ENCODE results near the gene GLO1.

DNA sequence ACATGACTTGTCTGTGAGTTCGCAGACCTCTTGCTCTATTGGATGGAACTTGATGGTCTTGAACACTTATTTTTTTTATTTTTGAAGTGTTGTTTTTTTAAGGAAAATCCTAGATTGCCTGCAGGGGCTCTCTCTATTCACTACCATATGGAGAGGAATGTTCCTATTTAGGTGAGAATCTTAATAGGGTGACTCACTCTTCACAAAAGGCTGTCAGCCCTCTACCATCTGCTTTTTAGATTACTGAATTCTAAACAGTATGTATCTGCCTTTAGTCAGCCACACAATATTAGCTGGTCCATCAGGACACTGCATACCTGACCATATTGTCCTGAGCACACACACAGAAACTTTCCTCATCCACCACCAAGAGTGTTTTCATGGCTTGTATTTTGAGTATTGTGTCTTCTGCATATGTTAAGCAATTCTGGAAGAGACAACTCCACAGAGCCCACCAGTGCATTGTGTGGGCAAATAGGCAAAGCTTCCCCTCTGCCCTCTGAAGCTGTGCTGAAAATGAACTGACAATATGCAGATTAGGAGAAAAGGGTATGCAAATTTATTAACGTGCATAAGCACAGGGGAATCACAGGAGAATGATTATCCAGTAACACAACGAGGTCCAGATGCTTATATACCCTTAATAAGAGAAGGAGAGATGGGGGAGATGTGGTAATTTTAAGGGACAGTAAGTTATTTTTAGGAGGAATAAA, 56.6 kb downstream of the GLO1 start:
- TF ChIP-seq EZH2phosphoT487 (IDR thresholded peaks at IDR 0.05; ENCODE audit: insufficient read depth, low read depth) (no peak), EZH2 (IDR thresholded peaks at IDR 0.05; ENCODE audit: insufficient read depth, poor library complexity, severe bottlenecking) (no peak)
